Esophagus mucosa (tissue), 1 donor: ENCODE measurements around the gene CTCFL. TPM values are rescaled to one million over a fixed set of nuclear protein-coding genes. Genes with fewer than 3 reads are reported as not detected.
A peak's percentile ranks its signal among the peaks of the same experiment; 100 is the strongest.

Experiments
- ATAC-seq: fragments of 200-7000 bp; cut with Tn5 transposase; one replicate; pipeline ENCODE4 v1.9.1; 2020
- total RNA-seq: library from RNA; stranded (reverse); gene quantifications from one replicate; pipeline ENCODE4 v1.2.4, GENCODE V29; 2023
- donor health status: DM: yes; HTN: yes; CAD: no.

The CTCFL gene
- total RNA-seq, 1 donor from 2014 or later = not detected

DNA sequence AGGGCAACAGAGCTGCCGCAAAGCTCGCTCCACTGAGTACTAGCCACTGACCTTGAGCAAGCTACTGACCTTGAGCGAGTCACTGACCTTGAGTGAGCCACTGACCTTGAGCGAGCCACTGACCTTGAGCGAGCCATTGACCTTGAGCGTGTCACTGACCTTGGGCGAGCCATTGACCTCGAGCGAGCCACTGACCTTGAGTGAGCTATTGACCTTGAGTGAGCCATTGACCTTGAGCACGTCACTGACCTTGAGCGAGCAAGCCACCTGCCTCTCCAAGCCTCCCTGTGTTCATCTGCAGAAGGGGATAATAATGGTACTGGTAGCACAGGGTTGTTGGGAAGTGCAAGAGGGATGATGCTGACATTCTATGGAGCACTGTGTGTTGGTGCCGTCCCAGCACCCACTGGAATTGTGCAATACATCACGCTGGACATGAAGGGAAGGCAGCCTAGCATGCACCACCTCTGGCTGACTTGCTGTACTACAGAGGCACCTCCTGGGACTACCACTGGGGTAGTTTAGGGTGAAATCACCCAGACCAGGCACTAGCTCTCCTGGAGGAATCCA lies 60.2 kb downstream of the CTCFL start:
- peak; percentile 77 for ATAC-seq

DNA sequence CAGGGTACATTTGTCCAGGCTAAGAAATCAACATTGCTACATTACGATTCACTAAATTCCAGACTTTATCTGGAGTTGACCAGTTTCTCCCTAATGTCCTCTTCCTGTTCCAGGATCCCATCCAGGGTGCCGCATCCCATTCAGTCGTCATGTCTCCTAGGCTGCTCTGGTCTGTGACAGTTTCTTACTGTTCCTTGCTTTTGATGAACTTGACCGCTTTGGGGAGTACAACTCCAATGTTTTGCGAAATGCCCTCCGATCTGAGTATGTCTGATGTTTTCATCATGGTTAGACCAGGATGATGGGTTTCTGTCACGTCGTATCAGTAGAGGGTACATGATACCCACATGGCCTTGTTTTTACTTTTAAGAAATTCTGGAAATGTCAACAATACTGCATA lies 62.2 kb downstream of the CTCFL start:
- ATAC-seq = no peak

DNA sequence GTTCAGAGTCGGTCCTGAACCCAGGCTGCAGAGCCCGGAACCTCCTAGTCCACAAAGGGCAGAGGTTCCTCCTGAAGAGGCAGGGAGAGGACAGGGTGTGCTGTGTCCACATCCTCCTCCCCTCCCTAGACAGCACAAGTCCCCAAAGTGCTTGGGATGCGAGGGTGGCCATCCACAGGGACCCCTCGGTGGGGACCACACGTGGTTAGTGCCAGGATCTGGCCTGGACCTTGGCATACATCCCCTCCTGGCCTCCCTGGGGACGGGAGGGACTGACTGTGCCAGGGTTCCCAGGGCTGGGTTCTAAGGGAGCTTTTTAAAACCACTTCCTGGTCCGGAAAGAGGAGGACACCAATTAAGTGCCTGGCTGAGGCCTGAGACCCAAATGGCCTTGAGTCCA lies 63.2 kb downstream of the CTCFL start:
- ATAC-seq = no peak

DNA sequence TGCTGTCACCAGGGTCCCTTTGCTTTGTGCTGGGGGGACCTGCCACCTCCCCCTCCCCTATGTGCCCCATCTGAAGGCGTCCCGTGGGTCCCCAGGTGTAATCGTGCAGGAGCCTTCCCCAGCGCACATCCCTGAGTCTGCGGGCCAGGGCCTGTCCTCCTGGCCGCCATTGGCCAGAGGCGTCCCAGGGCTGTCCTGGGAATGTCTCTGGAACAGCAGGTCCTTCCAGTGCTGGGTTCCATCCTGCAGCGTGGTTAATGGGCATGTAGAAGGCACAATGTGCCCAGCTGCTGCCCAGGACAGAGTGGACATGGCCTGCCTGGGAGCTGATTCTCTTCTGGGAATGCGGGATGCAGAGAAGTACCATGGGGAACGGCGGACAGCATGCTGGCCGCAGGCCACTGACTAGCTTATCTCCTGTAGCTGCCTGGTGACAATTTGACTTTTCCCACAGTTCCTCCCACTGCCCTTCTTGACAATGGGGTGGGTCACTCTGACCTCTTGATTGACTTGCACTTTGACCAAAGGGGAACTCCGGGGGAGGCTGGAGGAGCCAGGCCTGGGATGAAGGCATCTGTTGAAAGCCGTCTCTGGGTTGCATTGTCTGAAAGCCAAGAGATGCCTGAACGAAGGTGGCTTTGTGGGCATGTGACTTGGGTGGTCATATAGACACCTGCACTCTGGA lies 64.0 kb downstream of the CTCFL start:
- no peak for ATAC-seq

DNA sequence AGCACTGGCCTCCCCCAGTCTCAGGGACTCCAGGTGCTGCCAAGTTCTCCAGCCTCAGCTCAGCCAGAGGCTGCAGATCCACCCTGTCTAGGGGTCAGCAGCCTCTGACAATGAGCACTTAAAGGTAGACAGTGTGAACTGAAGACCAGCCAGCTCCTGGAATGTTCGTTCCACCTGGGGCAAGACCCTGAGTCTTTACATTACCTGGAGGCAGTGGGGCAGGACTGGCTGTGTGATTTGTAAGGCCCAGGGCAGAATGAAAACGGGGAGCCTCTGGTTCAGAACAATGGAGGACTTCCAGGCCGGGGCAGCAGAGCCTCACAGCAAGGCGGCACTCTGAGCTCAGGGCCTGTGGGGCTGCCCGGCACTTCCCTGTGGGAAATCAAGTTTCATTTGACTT lies 65.0 kb downstream of the CTCFL start:
- ATAC-seq = no peak

DNA sequence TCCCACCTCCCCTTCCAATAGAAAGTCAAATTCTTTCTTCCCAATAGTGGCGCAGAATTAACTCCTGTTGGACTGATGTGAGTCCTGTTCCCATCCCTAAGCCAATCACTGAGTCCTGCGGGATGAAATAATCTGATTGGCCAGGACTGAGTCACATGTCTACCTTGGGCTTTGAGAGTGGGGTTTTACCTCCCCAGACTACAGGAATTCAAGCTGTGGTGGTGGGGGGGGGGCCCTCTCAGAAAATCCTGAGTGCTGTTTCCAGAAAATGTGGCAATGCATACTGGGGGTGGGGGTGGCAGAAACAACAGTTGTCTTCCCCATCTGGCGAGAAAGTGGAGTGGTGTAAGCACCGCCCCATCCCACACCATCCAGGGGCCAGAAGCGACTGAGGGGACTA lies 65.7 kb downstream of the CTCFL start:
- ATAC-seq = no peak

DNA sequence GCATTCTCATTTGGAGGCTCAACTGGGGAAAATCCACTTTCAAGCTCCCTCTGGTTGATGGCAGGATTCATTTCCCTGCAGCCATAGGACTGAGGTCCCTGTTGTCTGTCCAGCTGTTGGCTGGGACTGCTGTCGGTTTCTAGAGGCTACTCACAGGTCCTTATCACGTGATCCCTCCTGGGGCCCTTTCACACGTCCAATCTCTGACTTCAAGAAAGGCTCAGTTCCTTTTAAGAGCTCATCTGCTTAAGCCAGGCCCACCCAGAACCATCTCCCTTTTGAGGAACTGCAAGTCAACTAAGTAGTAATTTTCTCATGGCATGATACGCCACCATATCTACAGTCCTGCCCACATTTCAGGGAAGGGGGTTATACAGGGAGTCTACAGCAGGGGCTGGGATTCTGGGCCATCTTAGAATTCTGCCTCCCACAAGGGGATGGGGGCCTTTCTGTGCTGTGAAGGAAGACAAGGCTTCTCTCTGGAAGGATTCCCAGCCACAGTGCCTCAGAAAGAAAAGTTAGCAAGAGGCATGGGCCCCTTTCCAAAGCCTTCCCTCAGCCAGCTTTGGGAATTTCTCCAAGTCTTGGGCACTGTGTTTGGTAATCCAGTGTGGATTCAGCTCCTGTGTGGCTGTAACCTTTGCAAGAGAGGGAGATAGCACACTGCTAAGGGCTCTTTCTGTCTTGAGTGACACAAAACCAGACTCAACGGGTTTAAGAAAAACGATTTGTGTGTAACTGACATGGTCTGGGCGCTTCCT lies 66.4 kb downstream of the CTCFL start:
- ATAC-seq = no peak

DNA sequence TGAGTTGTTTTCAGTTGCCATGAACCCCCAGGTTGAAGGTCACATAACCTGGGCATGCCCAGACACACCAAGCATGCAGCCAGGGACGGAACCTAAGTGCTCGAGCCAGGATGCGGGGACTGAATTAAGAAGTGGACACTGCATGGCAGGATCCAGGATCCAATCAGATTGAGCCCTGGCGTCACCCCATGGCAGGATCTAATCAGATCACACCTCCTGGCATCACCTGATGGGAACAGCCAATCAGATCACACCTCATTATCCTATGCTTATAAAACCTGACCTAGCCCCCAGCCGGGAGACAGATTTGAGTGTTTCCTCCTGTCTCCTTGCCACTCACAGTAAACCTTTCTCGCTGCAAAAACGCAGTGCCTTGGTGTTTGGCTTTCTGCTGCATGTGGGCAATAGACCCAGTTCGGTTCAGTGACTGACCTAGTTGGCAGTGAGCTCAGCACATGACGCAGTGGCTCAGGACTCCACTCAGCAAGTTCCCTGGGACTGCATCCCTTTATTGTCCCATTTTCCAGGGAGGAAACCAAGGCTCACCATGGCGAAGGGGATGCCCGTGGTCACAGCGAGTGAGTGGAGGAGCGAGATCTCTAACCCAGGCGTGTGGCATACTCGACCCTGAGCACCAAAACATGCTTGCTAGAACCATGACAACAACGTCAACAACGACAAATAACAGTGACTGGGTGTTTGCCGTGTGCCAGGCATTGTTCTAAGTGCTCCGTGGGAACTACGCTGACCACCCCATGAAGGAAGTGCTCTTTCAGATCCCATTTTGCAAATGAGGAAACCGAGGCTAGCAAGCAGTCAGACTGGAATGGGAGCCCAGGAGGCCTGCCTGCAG lies 67.5 kb downstream of the CTCFL start:
- no peak for ATAC-seq

DNA sequence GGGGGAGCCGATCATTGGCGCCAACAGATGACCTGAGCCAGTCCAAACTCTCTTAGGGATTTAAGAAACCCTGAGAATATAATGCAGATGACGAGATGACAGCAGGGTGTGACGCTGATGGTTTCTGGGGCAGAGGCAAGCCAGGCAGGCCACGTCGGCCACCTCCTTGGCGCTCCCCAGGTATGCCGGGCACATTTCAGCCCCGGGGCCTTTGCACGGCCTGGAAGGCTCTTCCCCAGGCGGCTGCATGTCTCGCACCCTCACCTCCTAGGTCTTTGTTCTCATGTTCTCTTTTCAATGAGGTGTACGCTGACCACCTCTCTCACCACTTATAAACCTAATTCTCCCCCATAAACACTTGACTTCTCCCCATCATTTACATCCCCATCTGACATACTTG lies 68.8 kb downstream of the CTCFL start:
- no peak for ATAC-seq

DNA sequence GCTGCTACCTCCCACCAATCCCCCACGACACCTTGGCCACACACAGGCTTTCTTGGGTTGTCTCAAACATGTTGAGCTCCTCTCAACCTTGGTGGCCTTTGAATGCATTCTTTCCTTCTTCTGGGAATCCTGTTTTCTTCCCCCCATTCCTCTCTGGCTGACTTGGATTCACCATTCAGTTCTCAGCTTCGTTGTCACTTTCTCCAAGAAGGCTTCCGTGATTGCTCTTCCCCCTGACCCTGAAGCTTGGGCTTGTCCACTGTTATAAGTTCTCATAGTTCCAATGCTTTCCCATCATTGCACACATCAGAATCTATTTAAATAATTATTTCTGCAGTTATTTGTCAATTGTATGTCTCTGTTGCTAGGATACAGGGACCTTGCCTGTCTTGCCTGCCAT lies 69.6 kb downstream of the CTCFL start:
- ATAC-seq = no peak

DNA sequence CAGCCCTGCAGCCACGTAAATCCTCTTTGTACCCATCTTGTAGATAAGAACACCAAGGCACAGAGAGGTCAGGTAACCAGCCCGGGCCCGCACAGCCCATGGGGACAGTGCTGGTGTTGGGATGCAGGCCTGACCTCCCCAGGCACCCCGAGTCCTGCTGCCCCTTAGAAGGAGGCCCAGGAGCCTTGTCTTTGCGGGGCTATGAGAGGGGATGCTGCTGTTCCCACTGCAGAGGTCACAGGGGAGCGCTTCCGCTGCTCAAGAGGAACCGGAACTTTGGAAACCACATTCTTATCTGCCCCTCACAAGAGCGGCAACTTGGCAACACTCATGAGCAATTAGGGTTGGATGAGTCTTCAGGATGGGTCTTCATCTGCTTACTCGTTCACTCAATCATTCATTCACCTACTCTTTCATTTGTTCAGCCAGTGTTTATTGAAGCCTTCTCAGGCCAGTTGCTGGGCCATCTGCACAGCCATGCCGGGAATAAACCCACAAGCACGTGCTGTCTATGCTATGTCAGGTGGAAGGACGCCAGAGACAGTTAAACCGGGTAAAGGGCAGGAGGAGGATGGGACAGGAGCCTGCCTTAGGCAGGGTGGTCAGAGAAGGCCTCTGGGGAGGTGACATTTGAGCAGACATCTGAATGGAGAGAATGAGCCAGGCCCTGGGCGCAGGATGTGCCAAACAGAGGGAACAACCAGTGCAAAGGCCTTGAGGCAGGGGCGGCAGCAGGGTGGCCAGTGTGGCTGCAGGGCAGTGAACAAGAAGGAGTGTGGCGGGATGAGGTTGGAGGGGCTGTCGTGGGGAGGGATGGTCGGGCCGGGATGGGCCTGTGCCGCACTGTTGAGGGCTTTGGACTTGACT lies 72.9 kb downstream of the CTCFL start:
- no peak for ATAC-seq

DNA sequence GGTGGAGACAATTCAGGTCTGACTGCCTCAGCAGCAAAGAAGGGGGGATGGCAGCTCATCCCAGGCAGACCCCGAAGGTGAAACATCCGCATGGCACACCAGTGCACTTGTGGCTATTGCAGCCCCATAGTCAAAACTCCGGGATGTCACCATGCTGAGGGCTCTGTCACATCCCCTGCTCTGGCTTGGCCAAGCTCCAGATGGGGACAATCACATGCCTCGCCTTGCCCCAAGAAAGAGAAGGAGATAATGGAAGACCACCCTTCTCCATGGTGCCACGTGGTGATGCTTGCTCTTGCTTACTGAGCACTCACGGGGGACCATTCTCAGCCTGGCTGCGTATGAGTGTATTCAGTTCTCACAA lies 73.5 kb downstream of the CTCFL start:
- ATAC-seq = no peak

DNA sequence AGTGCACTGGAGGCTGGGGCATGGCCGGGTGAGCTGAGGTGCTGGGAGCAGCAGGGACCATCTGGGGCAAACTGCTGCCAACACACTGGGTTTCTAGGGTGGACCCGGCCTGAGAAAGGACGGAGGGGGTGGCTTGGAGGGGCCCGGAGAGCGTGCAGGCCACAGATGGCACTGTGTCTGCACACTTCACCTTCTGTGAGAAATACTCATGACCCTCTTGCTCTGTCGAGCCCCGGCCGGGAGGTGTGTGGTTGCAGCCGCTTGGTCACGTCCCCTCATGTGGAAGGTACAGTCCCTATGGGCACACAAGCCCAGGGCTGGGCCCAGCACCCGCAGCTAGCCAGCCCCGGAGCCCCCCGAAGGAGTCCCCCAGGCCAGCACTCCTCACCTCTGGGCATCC lies 74.0 kb downstream of the CTCFL start:
- peak; percentile 15 for ATAC-seq

DNA sequence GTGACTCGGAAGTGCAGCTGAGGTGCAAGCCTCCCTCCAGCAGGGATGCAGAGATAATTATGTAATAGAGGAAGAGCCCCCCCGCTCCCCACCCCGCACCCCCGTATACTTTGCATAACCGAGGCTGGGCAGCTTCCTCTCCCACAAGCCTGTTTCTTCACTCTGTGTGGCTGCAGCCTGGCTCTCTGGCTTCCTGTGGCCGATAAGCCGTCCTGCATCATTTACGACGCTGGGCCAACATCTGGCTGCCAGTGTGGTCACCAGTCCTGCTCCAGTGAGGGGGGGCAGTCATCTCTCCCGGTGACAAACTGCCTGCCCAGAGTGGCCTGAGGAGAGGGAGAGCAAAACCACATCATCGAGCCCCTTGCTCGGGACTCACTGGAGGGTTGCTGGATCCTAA lies 74.5 kb downstream of the CTCFL start:
- ATAC-seq = peak; percentile 53

DNA sequence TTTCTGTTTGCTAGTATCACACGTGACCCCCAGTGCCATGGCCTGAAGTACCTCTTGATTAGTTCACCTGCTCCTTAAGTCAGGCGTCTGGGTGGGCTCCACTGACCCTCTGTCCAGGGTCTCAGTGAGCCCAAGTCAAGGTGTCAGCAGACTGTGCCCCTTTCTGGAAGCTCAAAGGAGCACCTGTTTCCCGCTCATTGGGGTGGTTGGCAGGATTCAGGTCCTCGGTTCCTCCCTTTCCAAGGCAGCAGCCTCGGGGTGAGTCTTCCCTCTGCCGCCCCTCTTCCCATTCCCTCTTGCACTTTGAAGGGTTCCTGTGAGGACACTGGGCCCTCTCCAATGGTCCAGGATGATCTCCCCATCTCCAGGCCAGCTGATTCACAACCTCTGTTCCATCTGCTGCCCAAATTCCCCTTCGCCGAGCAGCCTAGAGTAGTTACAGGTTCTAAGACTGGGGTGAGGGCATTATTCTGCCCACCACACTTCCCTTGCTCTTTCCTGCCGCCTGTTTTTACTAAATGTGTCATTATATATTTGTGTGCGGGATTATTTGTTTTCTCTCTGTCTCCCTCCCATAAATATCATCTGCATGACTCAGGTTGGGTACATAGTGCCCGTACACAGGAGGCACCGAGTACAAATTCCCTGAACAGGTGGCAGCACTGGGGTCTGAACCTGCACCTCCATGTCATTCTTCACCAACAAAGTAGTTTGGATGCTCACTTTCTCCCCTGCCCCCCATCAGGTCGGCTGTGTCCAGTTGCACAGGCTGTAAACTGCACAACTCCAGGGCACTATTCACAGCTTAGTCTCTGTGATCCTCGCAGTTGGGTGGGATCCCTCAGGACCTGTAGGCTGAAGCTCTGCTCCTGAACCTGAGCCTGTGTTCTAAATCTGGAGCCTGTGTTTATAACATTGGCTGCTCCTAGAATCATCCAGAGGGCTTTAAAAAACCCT lies 75.3 kb downstream of the CTCFL start:
- ATAC-seq = no peak

DNA sequence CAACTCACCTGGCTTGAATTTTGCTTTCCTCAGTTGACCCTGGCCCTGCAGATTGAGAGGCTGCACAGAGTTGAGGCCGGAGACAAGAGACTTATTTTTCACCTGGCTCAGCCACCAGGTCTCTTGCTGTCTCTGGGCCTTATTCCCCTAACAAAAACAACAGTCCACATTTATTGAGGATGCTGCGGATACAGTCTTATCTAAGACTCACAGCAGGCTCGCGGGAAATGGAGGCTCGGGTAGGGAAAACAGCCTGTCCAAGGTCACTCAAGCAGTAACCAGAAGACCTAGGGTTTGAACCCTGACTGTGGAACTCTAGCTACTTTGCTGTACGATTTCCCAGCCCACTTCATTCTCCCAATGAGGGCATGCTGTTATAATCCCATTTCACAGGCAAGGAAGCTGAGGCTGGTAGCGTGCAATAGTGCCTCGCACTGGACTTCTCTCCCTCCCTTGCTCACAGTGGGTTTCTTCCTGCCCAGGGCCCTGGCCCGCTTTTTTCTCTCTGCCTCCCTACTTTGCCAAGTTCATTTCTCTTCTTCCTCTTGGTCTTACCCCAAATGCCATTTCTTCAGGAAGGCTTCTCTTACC lies 76.1 kb downstream of the CTCFL start:
- no peak for ATAC-seq
